Measurements from ENCODE around the gene CNOT1. TPM values are rescaled to one million over a fixed set of nuclear protein-coding genes. Genes with fewer than 3 reads are reported as not detected.
A peak's percentile ranks its signal among the peaks of the same experiment; 100 is the strongest.

The CNOT1 gene
- total and polyA plus RNA-seq, 2 experiments from 2014 or later = 49.3 to 71.8 TPM

GRCh38 chr16:58499615-58500351, 129.8 kb downstream of the CNOT1 start, which contains the start of gene NDRG4:
NDRG4 (plus strand) TSS chr16:58500143; CDS start chr16:58500249, 106 bp downstream.
- DNase-seq (ENCODE audit: low read depth in 1 of 2, low spot score in 1 of 2) = peak; percentile 92
- Histone ChIP-seq H3K9me3 (ENCODE audit: low read depth) (no peaks in the 10 kb centered on the region), H3K4me3 (peak within 1 kb of the TSS; percentile 51), H3K27ac (no peak within 1 kb of the TSS), H3K27me3 (no peaks in the 10 kb centered on the region), H3K4me1 (ENCODE audit: low read depth) (peaks cover 3% of the 10 kb centered on the region), H3K36me3 (no peaks in the 10 kb centered on the region)
- no peak for TF ChIP-seq CTCF (IDR thresholded peaks at IDR 0.05; ENCODE audit: low read depth, low read length)

- Histone ChIP-seq H3K27me3 (no peaks in the 10 kb centered on the region), H3K4me3 (no peak overlapping the region), H3K9me3 (ENCODE audit: low read depth) (no peaks in the 10 kb centered on the region), H3K4me1 (ENCODE audit: low read depth) (peaks cover 3% of the 10 kb centered on the region), H3K36me3 (no peaks in the 10 kb centered on the region), H3K27ac (no peak overlapping the region)
- TF ChIP-seq CTCF (IDR thresholded peaks at IDR 0.05; ENCODE audit: low read depth, low read length) = no peak
- no peak for DNase-seq (ENCODE audit: low read depth in 1 of 2, low spot score in 1 of 2)
These were observed 130.5 kb downstream of the CNOT1 start for GRCh38 chr16:58499092-58499511.

- H3K4me3 ChIP-seq = no peak overlapping the region
- no peak overlapping the region for H3K27ac ChIP-seq
- no peaks in the 10 kb centered on the region for H3K9me3 ChIP-seq (ENCODE audit: low read depth)
- no peaks in the 10 kb centered on the region for H3K36me3 ChIP-seq
- no peaks in the 10 kb centered on the region for H3K27me3 ChIP-seq
- no peak for DNase-seq (ENCODE audit: low read depth in 1 of 2, low spot score in 1 of 2)
- H3K4me1 ChIP-seq (ENCODE audit: low read depth) = peaks cover 3% of the 10 kb centered on the region
- TF ChIP-seq CTCF (IDR thresholded peaks at IDR 0.05; ENCODE audit: low read depth, low read length) = no peak
These were observed 131.1 kb downstream of the CNOT1 start for GRCh38 chr16:58498341-58499091.

- TF ChIP-seq CTCF (IDR thresholded peaks at IDR 0.05; ENCODE audit: low read depth, low read length) = no peak
- H3K4me1 ChIP-seq (ENCODE audit: low read depth) = peaks cover 3% of the 10 kb centered on the region
- no peaks in the 10 kb centered on the region for H3K36me3 ChIP-seq
- no peak overlapping the region for H3K27ac ChIP-seq
- no peaks in the 10 kb centered on the region for H3K9me3 ChIP-seq (ENCODE audit: low read depth)
- no peak overlapping the region for H3K4me3 ChIP-seq
- no peaks in the 10 kb centered on the region for H3K27me3 ChIP-seq
- DNase-seq (ENCODE audit: low read depth in 1 of 2, low spot score in 1 of 2) = no peak
These were observed 131.7 kb downstream of the CNOT1 start for GRCh38 chr16:58497935-58498334.

GRCh38 chr16:58497468-58497867, 132.2 kb downstream of the CNOT1 start:
- no peak overlapping the region for H3K27ac ChIP-seq
- no peak for DNase-seq (ENCODE audit: low read depth in 1 of 2, low spot score in 1 of 2)
- H3K9me3 ChIP-seq (ENCODE audit: low read depth) = no peaks in the 10 kb centered on the region
- peaks cover 3% of the 10 kb centered on the region for H3K4me1 ChIP-seq (ENCODE audit: low read depth)
- no peak for TF ChIP-seq CTCF (IDR thresholded peaks at IDR 0.05; ENCODE audit: low read depth, low read length)
- H3K27me3 ChIP-seq = no peaks in the 10 kb centered on the region
- H3K36me3 ChIP-seq = no peaks in the 10 kb centered on the region
- no peak overlapping the region for H3K4me3 ChIP-seq

Data from cardiac muscle cell (in vitro differentiated cells and primary cell).